Tibial nerve (tissue), 4 donors: ENCODE data around the gene BCL7A. TPM values are rescaled to one million over a fixed set of nuclear protein-coding genes. Genes with fewer than 3 reads are reported as not detected.

Source experiments
- DNase-seq, 2 donors: peaks; one replicate each; pipeline ENCODE4 v3.0.0-alpha.2; 2019; ENCODE audit warnings: low spot score in 2 of 2
- H3K27ac ChIP-seq, 4 donors: fragments of 200-600 bp; sonication (generic) in 3 of 4; one replicate each; pipeline ENCODE4 v1.5.1; 2017 to 2019; ENCODE audit warnings: mild to moderate bottlenecking in 1 of 4
- H3K27me3 ChIP-seq, 2 donors: fragments of 200-600 bp; sonication (generic) in 1 of 2; one replicate each; pipeline versions ENCODE4 v1.5.1 to v1.6.0; 2017 to 2019
- H3K36me3 ChIP-seq, 3 donors: fragments of 200-600 bp; sonication (generic); one replicate each; pipeline ENCODE4 v1.5.1; 2018 to 2019
- H3K4me1 ChIP-seq, 4 donors: fragments of 200-600 bp; sonication (generic) in 3 of 4; one replicate each; pipeline ENCODE4 v1.5.1; 2017 to 2019
- H3K4me3 ChIP-seq, 4 donors: fragments of 200-600 bp; sonication (generic) in 3 of 4; one replicate each; pipeline ENCODE4 v1.5.1; 2017 to 2019; ENCODE audit warnings: mild to moderate bottlenecking in 1 of 4, moderate library complexity in 1 of 4
- H3K9me3 ChIP-seq, 4 donors: fragments of 200-600 bp; sonication (generic) in 3 of 4; one replicate each; pipeline ENCODE4 v1.5.1; 2017 to 2019
- CTCF ChIP-seq, 5 experiments: fragments of 200-600 bp in 3 of 5; fragments of 450-650 bp in 2 of 5; sonication (generic) in 3 of 5; IDR thresholded peaks; one replicate each; pipeline ENCODE4 v1.5.1; 2016 to 2019; ENCODE audit warnings: antibody characterized with exemption in 5 of 5, mild to moderate bottlenecking in 3 of 5, moderate library complexity in 2 of 5
- EP300 ChIP-seq, 2 donors: sonication (generic); formaldehyde crosslinking; IDR thresholded peaks; one replicate each; pipeline ENCODE4 v1.6.1; 2017; ENCODE audit warnings: antibody characterized with exemption in 2 of 2, mild to moderate bottlenecking in 1 of 2
- POLR2A ChIP-seq, 2 donors: fragments of 450-650 bp; IDR thresholded peaks; one replicate each; pipeline ENCODE4 v1.6.1; 2017; ENCODE audit warnings: antibody characterized with exemption in 2 of 2, mild to moderate bottlenecking in 2 of 2, moderate library complexity in 2 of 2
- WGBS, 2 donors: methylation state at CpG; one replicate each; pipeline ENCODE4 v1.1.5; 2018; 5-methylcytosine and 5-hydroxymethylcytosine counted together
- total RNA-seq, 4 donors: library from RNA; depleted of rRNA; stranded (reverse); fragments of >200 nt; gene quantifications; one replicate each; pipeline ENCODE4 v1.1.0, GENCODE V29; 2016

BCL7A gene
- total RNA-seq, 4 donors from 2014 or later: 2.4 to 10.7 (median 5.1) TPM

GRCh38 chr12:122018457-122018856 lies 3.2 kb upstream of the BCL7A start:
- Histone ChIP-seq H3K4me3 (no peak overlapping the region), H3K36me3 (no peaks in the 10 kb centered on the region), H3K27ac (no peak overlapping the region), H3K4me1 (peaks cover 0 to 15% (median 8%) of the 10 kb centered on the region in 4 donors), H3K27me3 (no peaks in the 10 kb centered on the region), H3K9me3 (peaks cover 0 to 11% (median 0%) of the 10 kb centered on the region in 4 donors)
- no peak for DNase-seq
- TF ChIP-seq CTCF (IDR thresholded peaks at IDR 0.05): no peak
- TF ChIP-seq POLR2A (IDR thresholded peaks at IDR 0.05): no peak
- no peak for TF ChIP-seq EP300 (IDR thresholded peaks at IDR 0.05)

GRCh38 chr12:122018937-122019336 lies 2.7 kb upstream of the BCL7A start:
- peaks cover 0 to 20% (median 10%) of the 10 kb centered on the region in 4 donors for H3K4me1 ChIP-seq
- H3K4me3 ChIP-seq: no peak overlapping the region
- no peaks in the 10 kb centered on the region for H3K27me3 ChIP-seq
- no peak overlapping the region for H3K27ac ChIP-seq
- no peaks in the 10 kb centered on the region for H3K36me3 ChIP-seq
- 94 to 96% methylated on average over 4 of the region's 4 CpGs for WGBS, 2 donors
- peaks cover 0 to 11% (median 0%) of the 10 kb centered on the region in 4 donors for H3K9me3 ChIP-seq
- no peak for TF ChIP-seq POLR2A (IDR thresholded peaks at IDR 0.05)
- TF ChIP-seq EP300 (IDR thresholded peaks at IDR 0.05): no peak
- no peak for TF ChIP-seq CTCF (IDR thresholded peaks at IDR 0.05)
- no peak for DNase-seq

- H3K27ac ChIP-seq: no peak overlapping the region
- no peak for DNase-seq
These were observed 890 bp upstream of the BCL7A start for GRCh38 chr12:122020795-122021192.

GRCh38 chr12:122021193-122021821 lies 377 bp upstream of the BCL7A start:
- TF ChIP-seq EP300 (IDR thresholded peaks at IDR 0.05): no peak
- no peak for TF ChIP-seq CTCF (IDR thresholded peaks at IDR 0.05)
- TF ChIP-seq POLR2A (IDR thresholded peaks at IDR 0.05): no peak
- Histone ChIP-seq H3K27ac (peak overlapping the region in 2 of 4 donors; percentile 21 to 50), H3K4me3 (peak overlapping the region; percentile 37 to 81 (median 53)), H3K4me1 (peaks cover 0 to 24% (median 12%) of the 10 kb centered on the region in 4 donors), H3K27me3 (no peaks in the 10 kb centered on the region), H3K36me3 (no peaks in the 10 kb centered on the region), H3K9me3 (peaks cover 0 to 11% (median 0%) of the 10 kb centered on the region in 4 donors)
- 1 to 3% methylated on average over 14 to 24 of the region's 57 CpGs for WGBS, 2 donors
- DNase-seq: no peak

More at GRCh38 chr12:122020795-122021192, 890 bp upstream of the BCL7A start:
- Histone ChIP-seq H3K27me3 (no peaks in the 10 kb centered on the region), H3K36me3 (no peaks in the 10 kb centered on the region), H3K4me1 (peaks cover 0 to 24% (median 12%) of the 10 kb centered on the region in 4 donors), H3K9me3 (peaks cover 0 to 11% (median 0%) of the 10 kb centered on the region in 4 donors), H3K4me3 (peak overlapping the region in 2 of 4 donors; percentile 48 to 81)
- no peak for TF ChIP-seq EP300 (IDR thresholded peaks at IDR 0.05)
- no peak for TF ChIP-seq CTCF (IDR thresholded peaks at IDR 0.05)
- TF ChIP-seq POLR2A (IDR thresholded peaks at IDR 0.05): no peak
- 58 to 69% methylated on average over 12 to 16 of the region's 16 CpGs for WGBS, 2 donors
